Activated CD8-positive, alpha-beta T cell treated with anti-CD3 and anti-CD28 coated beads for 36 hours (primary cell): Measurements from ENCODE around the gene UBL7. TPM values are rescaled to one million over a fixed set of nuclear protein-coding genes. Genes with fewer than 3 reads are reported as not detected.

Experiments used
- ATAC-seq: fragments of 200-7000 bp; cut with Tn5 transposase; one replicate; pipeline ENCODE4 v1.10.0; 2021; ENCODE audit warnings: mild to moderate bottlenecking, moderate library complexity
- CTCF ChIA-PET: fragments of 350-600 bp; sonication (Branson Sonifier 250); formaldehyde crosslinking; loops from one replicate; lab custom pipeline; 2021; ENCODE audit warnings: antibody characterized with exemption; lab: Charles Lee
- POLR2A ChIA-PET: fragments of 350-600 bp; sonication (Branson Sonifier 250); formaldehyde crosslinking; loops from one replicate; lab custom pipeline; 2021; ENCODE audit warnings: antibody characterized with exemption; lab: Charles Lee
- DNase-seq: peaks from one replicate; pipeline ENCODE4 v3.0.0-alpha.2; 2020
- H3K27ac Mint-ChIP-seq: one replicate; pipeline ENCODE4 v1.8.0; 2021; ENCODE audit warnings: mild to moderate bottlenecking, mixed read lengths
- H3K27me3 Mint-ChIP-seq: one replicate; pipeline ENCODE4 v1.8.0; 2021; ENCODE audit warnings: mixed read lengths
- H3K36me3 Mint-ChIP-seq: one replicate; pipeline ENCODE4 v1.8.0; 2021; ENCODE audit warnings: low read depth, mixed read lengths
- H3K4me1 Mint-ChIP-seq: one replicate; pipeline ENCODE4 v1.8.0; 2021; ENCODE audit warnings: low read depth, mixed read lengths
- H3K4me3 Mint-ChIP-seq: one replicate; pipeline ENCODE4 v1.8.0; 2021; ENCODE audit warnings: mild to moderate bottlenecking, moderate library complexity, mixed read lengths
- H3K9me3 Mint-ChIP-seq: one replicate; pipeline ENCODE4 v1.8.0; 2021; ENCODE audit warnings: mixed read lengths
- CTCF ChIP-seq: fragments of 200-600 bp; IDR thresholded peaks from one replicate; pipeline ENCODE4 v1.8.0; 2022; ENCODE audit warnings: antibody characterized with exemption, mild to moderate bottlenecking
- intact Hi-C: fragments of 100-400 bp; cut with micrococcal nuclease; formaldehyde crosslinking; loops from one replicate; pipeline ENCODE4 v1.10.0; 2022
- total RNA-seq, 2 experiments: library from RNA; stranded (reverse); gene quantifications; one replicate each; pipeline ENCODE4 v1.2.3, GENCODE V29; 2021

Gene UBL7
- total RNA-seq, 2 experiments from 2014 or later: 48.8 to 53.3 TPM

DNA sequence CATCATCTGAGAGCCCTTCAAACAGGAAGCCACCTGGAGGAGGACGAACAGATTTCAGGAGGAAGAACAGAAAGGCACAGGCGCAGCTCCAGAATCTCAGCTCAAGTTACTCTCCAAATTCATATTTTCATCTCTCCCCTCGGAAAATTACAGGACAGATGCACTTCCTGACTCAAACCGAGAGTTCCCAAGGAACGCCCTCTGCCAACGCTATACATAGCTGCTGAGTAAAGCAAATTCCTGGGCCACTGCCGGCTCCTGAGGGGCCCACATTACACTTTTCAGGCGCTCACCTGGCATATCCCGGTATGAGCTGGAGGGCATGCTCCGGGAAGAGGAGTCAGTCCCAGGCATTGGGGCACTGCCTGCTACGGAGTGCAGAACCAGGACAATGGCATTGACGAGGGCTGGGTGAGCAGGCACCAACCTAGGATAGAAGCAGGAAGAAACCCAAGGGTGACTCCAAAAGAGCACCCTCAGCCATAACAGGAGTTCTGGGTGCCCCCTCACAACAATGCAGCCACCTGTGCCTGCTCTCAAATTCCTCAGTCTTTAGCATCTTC lies 11.2 kb downstream of the UBL7 start:
- Mint-ChIP-seq H3K36me3 (peaks cover 42% of the 10 kb centered on the region), H3K27ac (no peak overlapping the region), H3K9me3 (no peaks in the 10 kb centered on the region), H3K4me3 (no peak overlapping the region), H3K27me3 (no peaks in the 10 kb centered on the region), H3K4me1 (peaks cover 21% of the 10 kb centered on the region)
- ChIA-PET CTCF (interaction anchor here (0.6 to 38.4 kb wide), 5 partner anchors 10 to 320 kb away, joined by 3 to 840 read pairs (median 12); no protein-coding TSS in a partner anchor), POLR2A (interaction anchor here (0.6 to 1.6 kb wide), 7 partner anchors 10 to 247 kb away, joined by 3 to 6 read pairs (median 3); partner anchors contain the start of genes STRA6 and UBL7)
- intact Hi-C loops: no loop called here
- no peak for ATAC-seq
- no peak for DNase-seq
- TF ChIP-seq CTCF: no peak

GRCh38 chr15:74449095-74449494 lies 11.9 kb downstream of the UBL7 start:
- ATAC-seq (no peak), DNase-seq (no peak)
- H3K4me1 Mint-ChIP-seq: peaks cover 15% of the 10 kb centered on the region
- peaks cover 35% of the 10 kb centered on the region for H3K36me3 Mint-ChIP-seq
- H3K9me3 Mint-ChIP-seq: no peaks in the 10 kb centered on the region
- H3K27me3 Mint-ChIP-seq: no peaks in the 10 kb centered on the region
- no peak overlapping the region for H3K27ac Mint-ChIP-seq
- no peak overlapping the region for H3K4me3 Mint-ChIP-seq
- intact Hi-C loops: no loop called here
- no peak for TF ChIP-seq CTCF
- CTCF ChIA-PET: interaction anchor here (0.6 to 38.4 kb wide), 4 partner anchors 10 to 321 kb away, joined by 3 to 840 read pairs (median 14); no protein-coding TSS in a partner anchor
- POLR2A ChIA-PET: interaction anchor here (0.6 to 1.6 kb wide), 6 partner anchors 9 to 166 kb away, joined by 3 to 4 read pairs (median 3); partner anchors contain the start of genes ARID3B and CLK3

- no peaks in the 10 kb centered on the region for H3K27me3 Mint-ChIP-seq
These were observed 14.9 kb downstream of the UBL7 start for GRCh38 chr15:74445816-74446763.

DNA sequence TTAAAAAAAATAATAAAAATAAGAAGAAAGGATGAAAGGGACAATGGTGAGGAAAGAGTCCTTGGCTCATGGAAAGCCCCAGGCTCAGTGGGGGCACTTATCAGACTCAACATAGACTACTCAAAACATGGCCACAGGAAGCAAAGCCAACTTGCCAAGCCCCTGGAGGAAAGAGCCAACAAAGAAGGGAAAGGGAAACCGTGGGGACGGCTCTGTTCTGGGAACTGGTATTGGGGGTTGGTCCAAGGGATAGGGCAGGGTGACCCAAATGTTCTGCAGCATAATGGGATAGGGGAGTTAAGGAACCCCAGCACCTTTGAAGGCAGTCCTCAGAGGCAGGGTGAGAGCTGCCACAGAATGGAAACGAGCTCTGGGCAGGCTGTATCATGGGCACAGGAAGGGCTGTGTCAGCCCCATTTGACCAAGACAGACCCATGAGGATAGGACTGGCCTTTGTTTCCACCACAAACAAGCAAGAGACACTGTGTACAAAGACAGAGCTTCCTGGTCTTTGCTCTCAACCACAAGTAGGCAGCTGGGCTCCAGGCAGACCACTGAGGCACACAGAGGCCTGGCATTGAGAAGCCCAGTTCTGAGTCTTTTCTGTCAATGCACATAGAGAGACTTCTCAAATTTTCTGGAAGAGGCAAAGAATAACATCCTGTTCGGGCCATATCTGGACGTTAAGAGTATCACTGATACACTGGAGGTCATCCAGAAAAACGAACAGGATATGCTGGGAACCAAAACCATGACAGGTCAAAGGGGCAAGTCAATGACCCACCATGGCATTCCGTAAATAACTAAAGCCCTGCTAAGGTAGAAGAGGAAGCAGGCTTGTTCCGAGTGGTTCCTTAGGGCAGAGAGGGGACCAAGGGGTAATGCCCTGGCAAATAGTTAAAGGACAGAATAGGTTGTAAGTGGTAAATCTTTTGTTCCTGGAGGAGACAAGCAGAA lies 16.6 kb downstream of the UBL7 start:
- DNase-seq (no peak), ATAC-seq (no peak)
- Mint-ChIP-seq H3K27ac (no peak overlapping the region), H3K4me1 (no peaks in the 10 kb centered on the region), H3K4me3 (no peak overlapping the region), H3K27me3 (no peaks in the 10 kb centered on the region), H3K9me3 (no peaks in the 10 kb centered on the region), H3K36me3 (peaks cover 13% of the 10 kb centered on the region)
- TF ChIP-seq CTCF: no peak
- ChIA-PET CTCF (interaction anchor here (0.8 to 38.4 kb wide), 2 partner anchors 10 to 65 kb away, joined by 3 to 840 read pairs; no protein-coding TSS in a partner anchor), POLR2A (no interaction called here)
- intact Hi-C loops: no loop called here

More at GRCh38 chr15:74445816-74446763, 14.9 kb downstream of the UBL7 start:
- Mint-ChIP-seq H3K27ac (no peak overlapping the region), H3K4me3 (no peak overlapping the region), H3K36me3 (peaks cover 19% of the 10 kb centered on the region), H3K4me1 (no peaks in the 10 kb centered on the region), H3K9me3 (no peaks in the 10 kb centered on the region)
- ATAC-seq: no peak
- intact Hi-C loops: no loop called here
- TF ChIP-seq CTCF: no peak
- no peak for DNase-seq
- POLR2A ChIA-PET: interaction anchor here (1.8 kb wide), 1 partner anchor 15 kb away, joined by 5 read pairs; the partner anchor contains the start of gene UBL7
- CTCF ChIA-PET: interaction anchor here (1.0 to 38.4 kb wide), 4 partner anchors 8 to 175 kb away, joined by 3 to 840 read pairs (median 3); no protein-coding TSS in a partner anchor
